T-helper 9 cell (primary cell): ENCODE data around the gene SLC49A4.

Experiments
- DNase-seq: peaks from one replicate; pipeline ENCODE4 v3.0.0-alpha.2; 2020

Gene SLC49A4

GRCh38 chr3:122859021-122859805 lies 64.3 kb downstream of the SLC49A4 start:
- DNase-seq: no peak

GRCh38 chr3:122862381-122862780 lies 67.5 kb downstream of the SLC49A4 start:
- no peak for DNase-seq

- DNase-seq: no peak
Observed at GRCh38 chr3:122864498-122864897, 69.6 kb downstream of the SLC49A4 start.

- DNase-seq: no peak
Observed at GRCh38 chr3:122868322-122868721, 73.5 kb downstream of the SLC49A4 start.

GRCh38 chr3:122873741-122874515 lies 79.1 kb downstream of the SLC49A4 start:
- no peak for DNase-seq

GRCh38 chr3:122875547-122876127 lies 80.8 kb downstream of the SLC49A4 start:
- no peak for DNase-seq

GRCh38 chr3:122880173-122880572 lies 85.3 kb downstream of the SLC49A4 start:
- no peak for DNase-seq

GRCh38 chr3:122880624-122881023 lies 85.8 kb downstream of the SLC49A4 start:
- no peak for DNase-seq

GRCh38 chr3:122882361-122882947 lies 87.6 kb downstream of the SLC49A4 start:
- no peak for DNase-seq

- no peak for DNase-seq
Observed at GRCh38 chr3:122886251-122886650, 91.4 kb downstream of the SLC49A4 start.

GRCh38 chr3:122886946-122887345 lies 92.1 kb downstream of the SLC49A4 start:
- no peak for DNase-seq

- no peak for DNase-seq
Observed at GRCh38 chr3:122890077-122890719, 95.3 kb downstream of the SLC49A4 start.

GRCh38 chr3:122890720-122891220 lies 95.9 kb downstream of the SLC49A4 start:
- no peak for DNase-seq

- DNase-seq: no peak
Observed at GRCh38 chr3:122892118-122892960, 97.5 kb downstream of the SLC49A4 start.

- no peak for DNase-seq
Observed at GRCh38 chr3:122893282-122893681, 98.4 kb downstream of the SLC49A4 start.

- DNase-seq: no peak
Observed at GRCh38 chr3:122893754-122894668, 99.1 kb downstream of the SLC49A4 start.

- no peak for DNase-seq
Observed at GRCh38 chr3:122898298-122898697, 103.4 kb downstream of the SLC49A4 start.

- DNase-seq: no peak
Observed at GRCh38 chr3:122902326-122902725, 107.5 kb downstream of the SLC49A4 start.

- no peak for DNase-seq
Observed at GRCh38 chr3:122903171-122903570, 108.3 kb downstream of the SLC49A4 start.

GRCh38 chr3:122907471-122907870 lies 112.6 kb downstream of the SLC49A4 start:
- DNase-seq: no peak

- DNase-seq: no peak
Observed at GRCh38 chr3:122908251-122908650, 113.4 kb downstream of the SLC49A4 start.
